IMR-90 (cell line): ENCODE data around the gene SHISAL1. TPM values are rescaled to one million over a fixed set of nuclear protein-coding genes. Genes with fewer than 3 reads are reported as not detected.

Source experiments
- ATAC-seq: fragments of 200-7000 bp; cut with Tn5 transposase; 2 replicates; pipeline ENCODE4 v1.9.1; 2020; ENCODE audit warnings: low read depth, mild to moderate bottlenecking, moderate library complexity
- BruUV-seq: library from RNA; stranded (reverse); fragments of 400-500 nt; replicated peaks from 2 replicates; lab custom pipeline; 2021; lab: Mats Ljungman, UMichigan
- CTCF ChIA-PET: fragments of 300-600 bp; formaldehyde crosslinking; extraction: SDS; loops from one replicate; lab custom pipeline; 2021; ENCODE audit warnings: antibody characterized with exemption; lab: Yijun Ruan, JAX
- POLR2A ChIA-PET: fragments of 300-600 bp; sonication (Branson Sonifier 250); formaldehyde crosslinking; loops from one replicate; lab custom pipeline; 2022; ENCODE audit warnings: antibody characterized with exemption; ENCODE audit not compliant: unreplicated experiment; lab: Charles Lee
- DNase-seq: peaks from one replicate; pipeline ENCODE4 v3.0.0; 2013
- H2AFZ ChIP-seq: replicated peaks from 2 replicates; pipeline ENCODE3; 2013; ENCODE audit warnings: low read length, mild to moderate bottlenecking; ENCODE audit not compliant: poor library complexity
- H2AK5ac ChIP-seq: 2 replicates; pipeline ENCODE4 v1.6.1; 2013; ENCODE audit warnings: low read depth, low read length, inconsistent platforms
- H2AK9ac ChIP-seq: replicated peaks from 2 replicates; pipeline ENCODE3; 2013; ENCODE audit warnings: mild to moderate bottlenecking, low read depth, low read length, moderate library complexity; ENCODE audit not compliant: poor library complexity
- H2BK120ac ChIP-seq: 2 replicates; pipeline ENCODE4 v1.6.1; 2013; ENCODE audit warnings: low read depth, low read length, inconsistent platforms
- H2BK15ac ChIP-seq: 3 replicates; pipeline ENCODE4 v1.6.1; 2013; ENCODE audit warnings: low read depth, low read length, inconsistent platforms
- H2BK20ac ChIP-seq: 2 replicates; pipeline ENCODE4 v1.6.1; 2013; ENCODE audit warnings: low read depth, mild to moderate bottlenecking, inconsistent platforms, low read length, moderate library complexity
- H2BK5ac ChIP-seq: 2 replicates; pipeline ENCODE4 v1.6.1; 2013; ENCODE audit warnings: mild to moderate bottlenecking, low read depth, low read length, inconsistent platforms; ENCODE audit not compliant: poor library complexity, severe bottlenecking
- H3K14ac ChIP-seq: replicated peaks from 2 replicates; pipeline ENCODE4 v1.6.1; 2013; ENCODE audit warnings: low read depth, low read length, inconsistent platforms
- H3K18ac ChIP-seq: 2 replicates; pipeline ENCODE4 v1.6.1; 2013; ENCODE audit warnings: low read depth, low read length, control low read depth
- H3K23ac ChIP-seq: 2 replicates; pipeline ENCODE4 v1.6.1; 2013; ENCODE audit warnings: low read depth, low read length, inconsistent platforms
- H3K27ac ChIP-seq: 2 replicates; pipeline ENCODE4 v1.5.1; 2013; ENCODE audit warnings: mild to moderate bottlenecking, control low read depth, low read length; ENCODE audit not compliant: insufficient read depth
- H3K27me3 ChIP-seq: 2 replicates; pipeline ENCODE4 v1.6.1; 2013; ENCODE audit warnings: low read length; ENCODE audit not compliant: control insufficient read depth, insufficient read depth
- H3K36me3 ChIP-seq: 2 replicates; pipeline ENCODE4 v1.6.1; 2013; ENCODE audit warnings: low read length, mixed read lengths; ENCODE audit not compliant: control insufficient read depth, insufficient read depth
- H3K4ac ChIP-seq: 2 replicates; pipeline ENCODE4 v1.6.1; 2013; ENCODE audit warnings: low read depth, low read length, inconsistent platforms
- H3K4me1 ChIP-seq: 2 replicates; pipeline ENCODE4 v1.6.1; 2013; ENCODE audit warnings: low read length, mixed read lengths; ENCODE audit not compliant: control insufficient read depth, insufficient read depth
- H3K4me2 ChIP-seq: 2 replicates; pipeline ENCODE4 v1.6.1; 2013; ENCODE audit warnings: low read depth, mild to moderate bottlenecking, control low read depth, low read length, moderate library complexity
- H3K4me3 ChIP-seq: 2 replicates; pipeline ENCODE4 v1.5.1; 2013; ENCODE audit warnings: low read depth, mild to moderate bottlenecking, control low read depth, low read length, moderate library complexity; ENCODE audit not compliant: insufficient read depth
- H3K56ac ChIP-seq: 2 replicates; pipeline ENCODE4 v1.6.1; 2013; ENCODE audit warnings: low read length, inconsistent platforms; ENCODE audit not compliant: insufficient read depth; ENCODE audit errors: extremely low read depth
- H3K79me1 ChIP-seq, 2 experiments: 2 replicates each; pipeline ENCODE4 v1.6.1; 2013; ENCODE audit warnings: low read length in 2 of 2, inconsistent platforms in 1 of 2, low read depth in 1 of 2
- H3K9ac ChIP-seq: 2 replicates; pipeline ENCODE4 v1.6.1; 2013; ENCODE audit warnings: low read depth, low read length, control low read depth
- H3K9me1 ChIP-seq: 2 replicates; pipeline ENCODE4 v1.6.1; 2013; ENCODE audit warnings: low read length, inconsistent platforms; ENCODE audit not compliant: insufficient read depth
- H3K9me3 ChIP-seq: 2 replicates; pipeline ENCODE4 v1.6.1; 2013; ENCODE audit warnings: low read length; ENCODE audit not compliant: control insufficient read depth, insufficient read depth
- H4K20me1 ChIP-seq: 2 replicates; pipeline ENCODE4 v1.6.1; 2013; ENCODE audit warnings: low read length, inconsistent platforms; ENCODE audit not compliant: insufficient read depth
- H4K5ac ChIP-seq: 2 replicates; pipeline ENCODE4 v1.6.1; 2013; ENCODE audit warnings: mild to moderate bottlenecking, low read depth, low read length, control low read depth
- H4K8ac ChIP-seq, 2 experiments: 2 replicates each; pipeline ENCODE4 v1.6.1; 2013; ENCODE audit warnings: low read depth in 2 of 2, low read length in 2 of 2, control low read depth in 1 of 2, inconsistent platforms in 1 of 2
- H4K91ac ChIP-seq: 2 replicates; pipeline ENCODE4 v1.6.1; 2013; ENCODE audit warnings: low read depth, low read length, inconsistent platforms; ENCODE audit not compliant: insufficient read depth
- CEBPB ChIP-seq: IDR thresholded peaks from 2 replicates; pipeline ENCODE4 v1.6.1; 2012; ENCODE audit warnings: low read depth, low read length, improper control_type of control experiment
- NFE2L2 ChIP-seq: fragments of 150-350 bp; IDR thresholded peaks from 2 replicates; pipeline ENCODE4 v1.6.1; 2016; ENCODE audit warnings: low read depth, mild to moderate bottlenecking, low read length
- WGBS, 2 experiments: methylation state at CpG; one replicate each; pipeline versions ENCODE4 v1.1.5 to v1.1.7; 2013; ENCODE audit warnings: missing lambda C conversion rate in 2 of 2; ENCODE audit not compliant: insufficient read length in 1 of 2; ENCODE audit errors: extremely low coverage in 2 of 2; 5-methylcytosine and 5-hydroxymethylcytosine counted together
- dilution Hi-C: fragments of 300-500 bp; cut with HindIII; formaldehyde crosslinking; loops from one replicate; pipeline ENCODE4 v1.14.3; 2018; ENCODE audit warnings: low sequenced_read_pairs; ENCODE audit not compliant: unreplicated experiment
- in situ Hi-C: fragments of 300-500 bp; cut with MboI; formaldehyde crosslinking; loops from 3 replicates; pipeline ENCODE4 v1.14.3; 2019; ENCODE audit warnings: low sequenced_read_pairs, inconsistent platforms, mixed read lengths
- intact Hi-C: fragments of 100-400 bp; cut with micrococcal nuclease; formaldehyde crosslinking; loops from 2 replicates; pipeline ENCODE4 v1.10.0; 2022
- polyA plus RNA-seq, 3 experiments: library from polyadenylated mRNA; depleted of rRNA; stranded (reverse); fragments of >200 nt; gene quantifications; 2 replicates each; pipeline ENCODE4 v1.2.3, GENCODE V29; 2012; ENCODE audit warnings: low replicate concordance in 1 of 3
- total RNA-seq: library from RNA; depleted of rRNA; stranded (reverse); fragments of >200 nt; gene quantifications from 2 replicates; pipeline ENCODE4 v1.2.3, GENCODE V29; 2012

Gene SHISAL1
- total and polyA plus RNA-seq, 2 of the 4 experiments (the other 2 are of a cell fraction), result 1.0 to 1.4 TPM

GRCh38 chr22:44211256-44211945 lies 101.3 kb downstream of the SHISAL1 start:
- H3K4me3 ChIP-seq, result no peak overlapping the region
- H2BK120ac ChIP-seq, result no peak overlapping the region
- 83% methylated on average over 2 of the region's 6 CpGs; no CpG with 5 or more reads in 1 of the 2 experiments for WGBS, 2 experiments
- no peak overlapping the region for H2AK9ac ChIP-seq
- in situ Hi-C loops (no loop called here), intact Hi-C loops (no loop called here), dilution Hi-C loops (no loop called here)
- H3K4ac ChIP-seq, result no peak overlapping the region
- H3K9me3 ChIP-seq, result peaks cover 8% of the 10 kb centered on the region
- H3K9me1 ChIP-seq, result no peaks in the 10 kb centered on the region
- no peak overlapping the region for H3K56ac ChIP-seq
- H2BK20ac ChIP-seq, result no peak overlapping the region
- no TSS peak for BruUV-seq
- H3K36me3 ChIP-seq, result no peaks in the 10 kb centered on the region
- no peak overlapping the region for H4K8ac ChIP-seq
- DNase-seq (no peak), ATAC-seq (peak; percentile 20)
- no peak overlapping the region for H2AK5ac ChIP-seq
- H3K23ac ChIP-seq, result no peak overlapping the region
- H3K18ac ChIP-seq, result no peak overlapping the region
- peaks cover 10% of the 10 kb centered on the region; the same call in 1 of the 2 replicates for H3K4me1 ChIP-seq
- H3K27me3 ChIP-seq, result peaks cover 4% of the 10 kb centered on the region; the same call in 1 of the 2 replicates
- H2BK15ac ChIP-seq, result no peak overlapping the region
- ChIA-PET POLR2A (no interaction called here), CTCF (no interaction called here)
- no peak overlapping the region for H2AFZ ChIP-seq
- H3K27ac ChIP-seq, result no peak overlapping the region
- no peak overlapping the region for H4K91ac ChIP-seq
- no peak overlapping the region for H2BK5ac ChIP-seq
- no peaks in the 10 kb centered on the region for H3K79me1 ChIP-seq
- no peaks in the 10 kb centered on the region for H4K20me1 ChIP-seq
- no peak overlapping the region for H3K4me2 ChIP-seq
- H3K14ac ChIP-seq, result no peak overlapping the region
- no peak overlapping the region; the same call in 1 of the 2 replicates for H4K5ac ChIP-seq
- no peak overlapping the region for H3K9ac ChIP-seq
- TF ChIP-seq NFE2L2 (no peak), CEBPB (peak; percentile 51; the same call in 1 of the 2 replicates)
